ENCODE data around the gene CNTNAP4. TPM values are rescaled to one million over a fixed set of nuclear protein-coding genes. Genes with fewer than 3 reads are reported as not detected.

Gene CNTNAP4
- total and polyA plus RNA-seq, 2 of the 4 experiments (the other 2 are of a cell fraction), result not detected

DNA sequence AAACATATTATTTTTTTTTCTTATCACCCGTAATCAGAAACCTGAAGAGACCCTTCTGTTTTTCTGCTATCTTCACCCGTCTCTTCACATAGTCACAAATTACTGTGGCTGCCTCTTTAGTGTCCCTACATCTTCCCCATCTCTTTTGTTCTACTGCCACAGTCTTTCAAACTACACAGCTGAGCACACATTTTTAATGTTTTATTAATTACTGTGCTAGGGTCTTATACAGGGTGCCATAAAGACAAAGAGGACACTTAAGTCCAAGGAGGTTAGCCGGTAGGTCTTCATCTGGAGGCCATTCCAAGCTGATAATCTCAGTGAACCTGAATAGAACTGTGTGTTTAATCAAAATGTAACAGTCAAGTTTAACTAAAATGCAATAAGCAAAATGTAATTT is 20.7 kb downstream of the CNTNAP4 start:
- no peaks in the 10 kb centered on the region for H3K4me1 ChIP-seq (ENCODE audit: control insufficient read depth, insufficient read depth, low read length)
- no peak overlapping the region for H2BK120ac ChIP-seq (ENCODE audit: low read depth, low read length)
- in situ Hi-C loops (cut with MboI; ENCODE audit: low sequenced_read_pairs) (no loop called here), intact Hi-C loops (cut with micrococcal nuclease) (no loop called here), dilution Hi-C loops (cut with HindIII; ENCODE audit: low sequenced_read_pairs, unreplicated experiment) (no loop called here)
- TF ChIP-seq SMC3 (IDR thresholded peaks at IDR 0.05; ENCODE audit: low read depth, low read length) (no peak), MXI1 (IDR thresholded peaks at IDR 0.05; ENCODE audit: borderline replicate concordance, low read depth, low read length) (no peak), CHD1 (IDR thresholded peaks at IDR 0.05; ENCODE audit: low read depth, low read length) (no peak), RFX5 (IDR thresholded peaks at IDR 0.05; ENCODE audit: low read depth, low read length) (no peak), RCOR1 (IDR thresholded peaks at IDR 0.05; ENCODE audit: insufficient replicate concordance, low read length) (no peak), FOS (IDR thresholded peaks at IDR 0.05; ENCODE audit: low read depth, low read length) (no peak), NFE2L2 (IDR thresholded peaks at IDR 0.05; ENCODE audit: low read depth, low read length) (no peak), POLR2A (IDR thresholded peaks at IDR 0.05; ENCODE audit: low read depth, low read length) (no peak), RAD21 (IDR thresholded peaks at IDR 0.05; ENCODE audit: low read length) (no peak), BHLHE40 (IDR thresholded peaks at IDR 0.05; ENCODE audit: low read depth, low read length) (no peak), MAZ (IDR thresholded peaks at IDR 0.05; ENCODE audit: borderline replicate concordance, low read depth, low read length) (no peak), CEBPB (IDR thresholded peaks at IDR 0.05; ENCODE audit: low read depth, low read length) (no peak), MAFK (IDR thresholded peaks at IDR 0.05; ENCODE audit: low read depth, low read length) (no peak)
- TF ChIP-seq, protein P1, sequence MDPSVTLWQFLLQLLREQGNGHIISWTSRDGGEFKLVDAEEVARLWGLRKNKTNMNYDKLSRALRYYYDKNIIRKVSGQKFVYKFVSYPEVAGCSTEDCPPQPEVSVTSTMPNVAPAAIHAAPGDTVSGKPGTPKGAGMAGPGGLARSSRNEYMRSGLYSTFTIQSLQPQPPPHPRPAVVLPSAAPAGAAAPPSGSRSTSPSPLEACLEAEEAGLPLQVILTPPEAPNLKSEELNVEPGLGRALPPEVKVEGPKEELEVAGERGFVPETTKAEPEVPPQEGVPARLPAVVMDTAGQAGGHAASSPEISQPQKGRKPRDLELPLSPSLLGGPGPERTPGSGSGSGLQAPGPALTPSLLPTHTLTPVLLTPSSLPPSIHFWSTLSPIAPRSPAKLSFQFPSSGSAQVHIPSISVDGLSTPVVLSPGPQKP (IDR thresholded peaks at IDR 0.05; ENCODE audit: borderline replicate concordance, low read depth, low read length), result no peak
- TF ChIP-seq, protein P2, sequence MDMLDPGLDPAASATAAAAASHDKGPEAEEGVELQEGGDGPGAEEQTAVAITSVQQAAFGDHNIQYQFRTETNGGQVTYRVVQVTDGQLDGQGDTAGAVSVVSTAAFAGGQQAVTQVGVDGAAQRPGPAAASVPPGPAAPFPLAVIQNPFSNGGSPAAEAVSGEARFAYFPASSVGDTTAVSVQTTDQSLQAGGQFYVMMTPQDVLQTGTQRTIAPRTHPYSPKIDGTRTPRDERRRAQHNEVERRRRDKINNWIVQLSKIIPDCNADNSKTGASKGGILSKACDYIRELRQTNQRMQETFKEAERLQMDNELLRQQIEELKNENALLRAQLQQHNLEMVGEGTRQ (IDR thresholded peaks at IDR 0.05; ENCODE audit: low read depth, low read length), result no peak
- TF ChIP-seq, protein P3, sequence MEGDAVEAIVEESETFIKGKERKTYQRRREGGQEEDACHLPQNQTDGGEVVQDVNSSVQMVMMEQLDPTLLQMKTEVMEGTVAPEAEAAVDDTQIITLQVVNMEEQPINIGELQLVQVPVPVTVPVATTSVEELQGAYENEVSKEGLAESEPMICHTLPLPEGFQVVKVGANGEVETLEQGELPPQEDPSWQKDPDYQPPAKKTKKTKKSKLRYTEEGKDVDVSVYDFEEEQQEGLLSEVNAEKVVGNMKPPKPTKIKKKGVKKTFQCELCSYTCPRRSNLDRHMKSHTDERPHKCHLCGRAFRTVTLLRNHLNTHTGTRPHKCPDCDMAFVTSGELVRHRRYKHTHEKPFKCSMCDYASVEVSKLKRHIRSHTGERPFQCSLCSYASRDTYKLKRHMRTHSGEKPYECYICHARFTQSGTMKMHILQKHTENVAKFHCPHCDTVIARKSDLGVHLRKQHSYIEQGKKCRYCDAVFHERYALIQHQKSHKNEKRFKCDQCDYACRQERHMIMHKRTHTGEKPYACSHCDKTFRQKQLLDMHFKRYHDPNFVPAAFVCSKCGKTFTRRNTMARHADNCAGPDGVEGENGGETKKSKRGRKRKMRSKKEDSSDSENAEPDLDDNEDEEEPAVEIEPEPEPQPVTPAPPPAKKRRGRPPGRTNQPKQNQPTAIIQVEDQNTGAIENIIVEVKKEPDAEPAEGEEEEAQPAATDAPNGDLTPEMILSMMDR (conservative IDR thresholded peaks at IDR 0.05; ENCODE audit: low read depth, low read length), result no peak
- WGBS, 2 experiments (ENCODE audit: extremely low coverage in 2 of 2, insufficient read length in 1 of 2), result no CpG with 5 or more reads among the region's 3 CpGs
- no peak overlapping the region for H2AK5ac ChIP-seq (ENCODE audit: low read depth, low read length)
- no peaks in the 10 kb centered on the region for H3K27me3 ChIP-seq (ENCODE audit: control insufficient read depth, insufficient read depth, low read length)
- no TSS peak for BruUV-seq (replicated peaks)
- peaks cover 8% of the 10 kb centered on the region for H3K9me3 ChIP-seq (ENCODE audit: control insufficient read depth, insufficient read depth, low read length)
- no peak overlapping the region for H3K4ac ChIP-seq (ENCODE audit: low read depth, low read length)
- H3K4me2 ChIP-seq (ENCODE audit: low read depth, low read length), result no peak overlapping the region
- no peak overlapping the region for H4K91ac ChIP-seq (ENCODE audit: insufficient read depth, low read depth, low read length)
- H3K27ac ChIP-seq (ENCODE audit: insufficient read depth, low read length), result no peak overlapping the region
- ChIA-PET CTCF (no interaction called here), POLR2A (ENCODE audit: unreplicated experiment) (no interaction called here)
- H3K9me1 ChIP-seq (ENCODE audit: insufficient read depth, low read length), result no peaks in the 10 kb centered on the region
- no peak overlapping the region for H2AK9ac ChIP-seq (replicated peaks; ENCODE audit: low read depth, low read length, poor library complexity)
- ATAC-seq (ENCODE audit: low read depth) (no peak), DNase-seq (no peak)
- H3K18ac ChIP-seq (ENCODE audit: low read depth, low read length), result no peak overlapping the region
- no peak overlapping the region for H4K8ac ChIP-seq (ENCODE audit: low read depth in 2 of 2, low read length in 2 of 2)
- H2AFZ ChIP-seq (replicated peaks; ENCODE audit: low read length, poor library complexity), result no peak overlapping the region
- no peaks in the 10 kb centered on the region for H3K36me3 ChIP-seq (ENCODE audit: control insufficient read depth, insufficient read depth, low read length)
- no peak overlapping the region for H3K23ac ChIP-seq (ENCODE audit: low read depth, low read length)
- no peak overlapping the region for H3K14ac ChIP-seq (replicated peaks; ENCODE audit: low read depth, low read length)
- no peak overlapping the region for H3K56ac ChIP-seq (ENCODE audit: extremely low read depth, insufficient read depth, low read length)
- H3K9ac ChIP-seq (ENCODE audit: low read depth, low read length), result no peak overlapping the region
- no peaks in the 10 kb centered on the region for H4K20me1 ChIP-seq (ENCODE audit: insufficient read depth, low read length)
- H4K5ac ChIP-seq (ENCODE audit: low read depth, low read length), result no peak overlapping the region
- H3K4me3 ChIP-seq (ENCODE audit: insufficient read depth, low read depth, low read length), result no peak overlapping the region
- H2BK20ac ChIP-seq (ENCODE audit: low read depth, low read length), result no peak overlapping the region
- no peak overlapping the region for H2BK5ac ChIP-seq (ENCODE audit: low read depth, low read length, poor library complexity, severe bottlenecking)
- H2BK15ac ChIP-seq (ENCODE audit: low read depth, low read length), result no peak overlapping the region
- H3K79me1 ChIP-seq (ENCODE audit: low read depth in 1 of 2, low read length in 2 of 2), result no peaks in the 10 kb centered on the region
